ENCODE measurements around the gene RNU5B-1.

RNU5B-1 gene

GRCh38 chr15:65326117-65326526 lies 21.6 kb downstream of the RNU5B-1 start:
- H3K36me3 ChIP-seq (ENCODE audit: low read length) = no peaks in the 10 kb centered on the region
- no peak overlapping the region for H3K4me3 ChIP-seq (ENCODE audit: insufficient read depth, low read length, poor library complexity, severe bottlenecking)
- H3K9me3 ChIP-seq (ENCODE audit: insufficient read depth, low read length) = no peaks in the 10 kb centered on the region
- H3K9me2 ChIP-seq (replicated peaks; ENCODE audit: insufficient read depth, low read length) = no peaks in the 10 kb centered on the region
- TF ChIP-seq EZH2phosphoT487 (conservative IDR thresholded peaks at IDR 0.05; ENCODE audit: low read length) = no peak
- no peak for TF ChIP-seq CTCF (IDR thresholded peaks at IDR 0.05; ENCODE audit: insufficient read depth, low read length, poor library complexity, severe bottlenecking)
- no peak overlapping the region for H3K9ac ChIP-seq (ENCODE audit: low read length)
- no peak overlapping the region for H2AFZ ChIP-seq (ENCODE audit: low read depth, low read length, severe bottlenecking)
- no peaks in the 10 kb centered on the region for H3K27me3 ChIP-seq (ENCODE audit: low read length)
- H4K20me1 ChIP-seq (ENCODE audit: low read depth, low read length) = no peaks in the 10 kb centered on the region
- no peaks in the 10 kb centered on the region for H3F3A ChIP-seq (ENCODE audit: insufficient read depth)
- no peak overlapping the region for H3K4me2 ChIP-seq (ENCODE audit: low read depth, low read length, poor library complexity, severe bottlenecking)
- no peak overlapping the region for H3K27ac ChIP-seq (ENCODE audit: low read depth, low read length)
- H3K79me2 ChIP-seq (ENCODE audit: insufficient read depth, low read length) = no peaks in the 10 kb centered on the region

- H3K9me3 ChIP-seq (ENCODE audit: insufficient read depth, low read length) = no peaks in the 10 kb centered on the region
- H3K4me3 ChIP-seq (ENCODE audit: insufficient read depth, low read length, poor library complexity, severe bottlenecking) = no peak overlapping the region
- no peak overlapping the region for H3K27ac ChIP-seq (ENCODE audit: low read depth, low read length)
- TF ChIP-seq EZH2phosphoT487 (conservative IDR thresholded peaks at IDR 0.05; ENCODE audit: low read length) = no peak
- no peak for TF ChIP-seq CTCF (IDR thresholded peaks at IDR 0.05; ENCODE audit: insufficient read depth, low read length, poor library complexity, severe bottlenecking)
- H3K4me2 ChIP-seq (ENCODE audit: low read depth, low read length, poor library complexity, severe bottlenecking) = no peak overlapping the region
- H3K36me3 ChIP-seq (ENCODE audit: low read length) = no peaks in the 10 kb centered on the region
- no peaks in the 10 kb centered on the region for H4K20me1 ChIP-seq (ENCODE audit: low read depth, low read length)
- H3K27me3 ChIP-seq (ENCODE audit: low read length) = no peaks in the 10 kb centered on the region
- no peak overlapping the region for H3K9ac ChIP-seq (ENCODE audit: low read length)
- no peaks in the 10 kb centered on the region for H3F3A ChIP-seq (ENCODE audit: insufficient read depth)
- no peaks in the 10 kb centered on the region for H3K9me2 ChIP-seq (replicated peaks; ENCODE audit: insufficient read depth, low read length)
- no peaks in the 10 kb centered on the region for H3K79me2 ChIP-seq (ENCODE audit: insufficient read depth, low read length)
- H2AFZ ChIP-seq (ENCODE audit: low read depth, low read length, severe bottlenecking) = no peak overlapping the region
These were observed 22.3 kb downstream of the RNU5B-1 start for GRCh38 chr15:65326818-65327217.

- H2AFZ ChIP-seq (ENCODE audit: low read depth, low read length, severe bottlenecking) = no peak overlapping the region
- no peaks in the 10 kb centered on the region for H3K36me3 ChIP-seq (ENCODE audit: low read length)
- no peaks in the 10 kb centered on the region for H3K79me2 ChIP-seq (ENCODE audit: insufficient read depth, low read length)
- no peak overlapping the region for H3K27ac ChIP-seq (ENCODE audit: low read depth, low read length)
- no peak for TF ChIP-seq CTCF (IDR thresholded peaks at IDR 0.05; ENCODE audit: insufficient read depth, low read length, poor library complexity, severe bottlenecking)
- no peaks in the 10 kb centered on the region for H4K20me1 ChIP-seq (ENCODE audit: low read depth, low read length)
- H3K9me3 ChIP-seq (ENCODE audit: insufficient read depth, low read length) = no peaks in the 10 kb centered on the region
- no peak overlapping the region for H3K4me3 ChIP-seq (ENCODE audit: insufficient read depth, low read length, poor library complexity, severe bottlenecking)
- H3K9ac ChIP-seq (ENCODE audit: low read length) = no peak overlapping the region
- no peaks in the 10 kb centered on the region for H3F3A ChIP-seq (ENCODE audit: insufficient read depth)
- no peaks in the 10 kb centered on the region for H3K27me3 ChIP-seq (ENCODE audit: low read length)
- no peak overlapping the region for H3K4me2 ChIP-seq (ENCODE audit: low read depth, low read length, poor library complexity, severe bottlenecking)
- no peaks in the 10 kb centered on the region for H3K9me2 ChIP-seq (replicated peaks; ENCODE audit: insufficient read depth, low read length)
These were observed 23.3 kb downstream of the RNU5B-1 start for GRCh38 chr15:65327651-65328393.

Measured in SU-DHL-6 (cell line).